ENCODE measurements around the gene CALD1. TPM values are rescaled to one million over a fixed set of nuclear protein-coding genes. Genes with fewer than 3 reads are reported as not detected.
A peak's percentile ranks its signal among the peaks of the same experiment; 100 is the strongest.

Gene CALD1
- total RNA-seq, 1 experiment from 2014 or later: 53.1 TPM

- no peaks in the 10 kb centered on the region for H3K36me3 ChIP-seq
- DNase-seq: no peak
Observed at GRCh38 chr7:134828361-134828760, 48.9 kb downstream of the CALD1 start.

DNA sequence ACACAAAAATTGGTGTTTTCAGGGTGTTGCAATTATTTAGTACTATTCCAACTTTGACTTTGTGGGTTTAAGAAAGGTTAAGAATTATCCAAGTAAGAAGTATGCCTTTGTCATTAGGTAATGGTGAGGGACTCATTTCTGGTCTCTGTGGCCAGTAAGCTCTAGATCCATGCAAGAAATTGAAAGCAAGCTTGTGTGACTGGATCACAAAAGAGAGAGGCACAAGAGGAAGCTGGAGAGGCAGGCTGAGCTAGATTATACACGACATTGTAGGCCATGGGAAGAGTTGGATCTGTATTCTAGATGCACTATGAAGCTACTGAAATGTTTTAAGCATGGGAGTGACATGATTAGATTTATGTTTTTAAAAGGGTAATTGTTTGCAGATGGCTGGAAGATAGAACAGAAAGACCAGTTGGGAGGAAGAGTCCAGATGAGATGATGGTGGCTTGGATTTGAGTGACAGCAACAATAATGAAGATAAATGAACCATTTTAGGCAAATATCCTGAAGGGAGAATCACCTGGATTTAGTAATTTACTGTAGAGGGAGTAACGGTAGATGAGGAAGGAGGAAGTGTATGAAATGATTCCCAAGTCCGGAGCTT is 50.0 kb downstream of the CALD1 start:
- no peak for DNase-seq
- Histone ChIP-seq H3K9me3 (no peaks in the 10 kb centered on the region), H3K4me3 (no peak overlapping the region), H3K36me3 (no peaks in the 10 kb centered on the region), H3K27me3 (no peaks in the 10 kb centered on the region)

More at GRCh38 chr7:134828361-134828760, 48.9 kb downstream of the CALD1 start:
- Histone ChIP-seq H3K9me3 (no peaks in the 10 kb centered on the region), H3K27me3 (no peaks in the 10 kb centered on the region), H3K4me3 (no peak overlapping the region)

DNA sequence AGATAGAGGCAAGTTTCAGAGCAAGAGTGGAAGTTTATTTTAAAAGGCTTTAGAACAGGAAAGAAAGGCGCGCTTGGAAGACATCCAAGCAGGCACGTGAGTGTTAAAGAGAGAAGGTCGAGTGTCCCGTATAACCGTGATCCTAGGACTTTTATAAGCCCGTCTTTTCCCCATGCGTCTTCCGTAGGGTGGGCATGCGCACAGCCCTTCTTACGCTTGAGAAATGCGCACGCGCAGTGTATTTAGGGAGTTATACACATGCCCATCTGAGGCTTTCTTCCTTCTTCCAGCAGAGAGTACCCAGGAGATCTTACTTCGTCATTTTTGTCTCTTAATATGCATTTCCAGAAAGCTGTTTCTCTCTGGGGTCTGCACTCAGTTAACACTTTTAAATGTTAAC is 52.4 kb downstream of the CALD1 start:
- DNase-seq: no peak
- no peaks in the 10 kb centered on the region for H3K9me3 ChIP-seq
- no peak overlapping the region for H3K4me3 ChIP-seq
- H3K27me3 ChIP-seq: no peaks in the 10 kb centered on the region
- peaks cover 2% of the 10 kb centered on the region; the same call in 1 of the 2 replicates for H3K36me3 ChIP-seq

DNA sequence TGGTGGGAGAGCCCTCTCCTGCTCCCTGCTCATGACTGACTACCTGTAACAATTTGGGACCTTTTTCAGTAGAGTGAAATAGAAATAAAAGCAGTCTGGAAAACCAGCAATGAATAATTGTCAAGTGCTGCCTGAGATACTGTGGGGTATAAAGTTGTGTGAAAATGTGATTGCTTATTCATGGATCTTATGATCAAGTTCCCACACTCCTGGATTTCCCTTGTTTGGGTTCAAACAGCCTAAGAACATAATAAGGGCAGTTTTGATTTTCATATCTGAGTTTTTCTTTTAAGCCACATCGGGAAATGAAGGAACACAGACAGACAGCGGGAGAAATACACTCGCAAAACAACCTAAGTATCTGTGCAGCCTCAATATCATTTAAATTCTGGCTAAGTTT is 52.9 kb downstream of the CALD1 start:
- Histone ChIP-seq H3K4me3 (no peak overlapping the region), H3K9me3 (no peaks in the 10 kb centered on the region), H3K36me3 (peaks cover 2% of the 10 kb centered on the region; the same call in 1 of the 2 replicates), H3K27me3 (no peaks in the 10 kb centered on the region)
- DNase-seq: no peak

DNA sequence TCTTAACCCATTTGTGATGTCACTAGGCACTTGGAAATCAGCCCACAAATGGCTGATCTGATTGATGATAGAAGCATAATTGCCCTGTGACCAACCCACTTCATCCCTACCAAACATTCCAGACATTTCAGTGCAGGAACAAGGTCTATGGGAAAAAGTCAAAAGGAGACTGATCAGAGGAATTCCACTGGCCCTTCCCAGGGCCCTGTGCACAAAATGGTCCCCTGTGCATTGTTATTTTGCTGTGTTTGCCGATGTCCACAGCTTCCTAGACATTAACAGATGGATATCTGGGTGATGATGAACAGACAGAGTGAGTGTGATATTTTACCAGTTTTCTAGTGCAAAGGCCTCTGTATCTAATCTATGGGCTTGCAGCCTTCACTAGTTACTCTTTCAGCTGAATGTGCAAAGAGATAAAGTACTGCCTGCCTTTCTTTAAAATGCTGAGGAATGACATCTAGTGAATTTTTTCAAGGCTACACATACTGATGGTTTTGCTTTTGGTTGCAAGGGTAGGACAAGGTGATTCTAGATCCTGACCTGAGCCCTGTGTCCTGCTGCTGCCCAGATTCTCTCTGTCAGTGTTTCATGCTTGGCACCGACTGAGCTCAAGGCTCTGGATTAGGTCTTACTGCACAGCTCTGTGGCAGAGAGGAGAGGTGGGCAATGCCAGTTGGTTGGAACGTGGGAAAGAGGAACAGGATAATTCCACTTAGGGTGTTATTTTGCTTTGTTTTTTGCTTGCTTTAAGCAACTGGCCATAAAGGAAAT is 55.4 kb downstream of the CALD1 start:
- Histone ChIP-seq H3K4me3 (no peak overlapping the region), H3K36me3 (peaks cover 2% of the 10 kb centered on the region; the same call in 1 of the 2 replicates), H3K27me3 (no peaks in the 10 kb centered on the region), H3K9me3 (no peaks in the 10 kb centered on the region)
- no peak for DNase-seq

GRCh38 chr7:134835463-134835823 is 56.0 kb downstream of the CALD1 start:
- Histone ChIP-seq H3K4me3 (no peak overlapping the region), H3K27me3 (no peaks in the 10 kb centered on the region), H3K36me3 (peaks cover 2% of the 10 kb centered on the region; the same call in 1 of the 2 replicates), H3K9me3 (no peaks in the 10 kb centered on the region)
- no peak for DNase-seq

DNA sequence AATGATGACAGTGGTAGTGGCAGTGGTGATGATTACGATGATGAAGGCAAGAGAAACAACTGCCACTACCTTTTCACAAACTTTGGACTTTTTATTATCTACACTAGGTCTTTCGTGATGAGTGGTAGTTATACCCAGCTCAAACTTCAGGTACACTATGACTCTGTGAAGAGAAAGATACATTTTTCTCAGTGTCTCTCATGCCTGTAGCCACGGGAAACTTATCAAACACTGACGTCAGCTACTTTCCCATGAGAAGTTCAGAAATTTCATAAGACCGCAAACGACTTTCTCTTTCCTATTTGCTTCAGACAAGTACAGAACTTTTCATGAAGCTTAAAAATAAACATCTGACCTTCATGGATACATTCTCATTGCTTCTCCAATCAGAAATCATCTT is 57.0 kb downstream of the CALD1 start:
- Histone ChIP-seq H3K9me3 (no peaks in the 10 kb centered on the region), H3K4me3 (no peak overlapping the region), H3K36me3 (peaks cover 2% of the 10 kb centered on the region; the same call in 1 of the 2 replicates), H3K27me3 (no peaks in the 10 kb centered on the region)
- DNase-seq: no peak

GRCh38 chr7:134839298-134839697 is 59.9 kb downstream of the CALD1 start:
- Histone ChIP-seq H3K9me3 (no peaks in the 10 kb centered on the region), H3K36me3 (peaks cover 2% of the 10 kb centered on the region; the same call in 1 of the 2 replicates), H3K4me3 (no peak overlapping the region), H3K27me3 (no peaks in the 10 kb centered on the region)
- no peak for DNase-seq

GRCh38 chr7:134842062-134842461 is 62.6 kb downstream of the CALD1 start:
- Histone ChIP-seq H3K36me3 (peaks cover 3% of the 10 kb centered on the region; the same call in 1 of the 2 replicates), H3K9me3 (no peaks in the 10 kb centered on the region)
- DNase-seq: no peak

DNA sequence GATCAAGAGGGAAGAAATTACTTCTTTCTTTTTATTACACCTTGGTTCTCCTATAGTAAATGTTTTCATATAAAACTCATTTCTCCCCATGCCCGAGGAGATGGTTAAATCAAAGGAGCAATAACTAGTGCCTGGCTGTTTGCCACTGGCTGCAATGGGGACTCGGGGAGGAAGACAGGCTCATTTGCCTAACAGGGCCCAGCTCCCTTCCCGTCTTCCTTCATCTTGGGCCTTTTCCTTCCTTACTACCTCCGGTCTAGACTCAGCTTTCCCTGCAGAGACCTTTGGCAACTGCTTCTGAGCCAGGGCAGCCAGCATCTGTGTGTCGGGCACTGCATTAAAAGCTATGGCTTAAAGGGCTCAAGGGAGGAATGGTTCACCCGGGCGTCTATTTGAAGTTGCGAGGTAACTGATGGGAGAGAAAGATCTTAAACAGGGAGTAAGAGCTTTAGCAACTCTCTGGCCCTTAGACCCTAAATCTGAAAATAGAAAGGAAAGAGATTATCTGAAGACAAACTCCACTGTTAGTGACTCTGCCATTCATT is 63.5 kb downstream of the CALD1 start:
- no peak overlapping the region for H3K4me3 ChIP-seq
- H3K27me3 ChIP-seq: no peaks in the 10 kb centered on the region
- H3K36me3 ChIP-seq: peaks cover 3% of the 10 kb centered on the region; the same call in 1 of the 2 replicates
- no peaks in the 10 kb centered on the region for H3K9me3 ChIP-seq
- no peak for DNase-seq

More at GRCh38 chr7:134842062-134842461, 62.6 kb downstream of the CALD1 start:
- no peak overlapping the region for H3K4me3 ChIP-seq
- no peaks in the 10 kb centered on the region for H3K27me3 ChIP-seq

DNA sequence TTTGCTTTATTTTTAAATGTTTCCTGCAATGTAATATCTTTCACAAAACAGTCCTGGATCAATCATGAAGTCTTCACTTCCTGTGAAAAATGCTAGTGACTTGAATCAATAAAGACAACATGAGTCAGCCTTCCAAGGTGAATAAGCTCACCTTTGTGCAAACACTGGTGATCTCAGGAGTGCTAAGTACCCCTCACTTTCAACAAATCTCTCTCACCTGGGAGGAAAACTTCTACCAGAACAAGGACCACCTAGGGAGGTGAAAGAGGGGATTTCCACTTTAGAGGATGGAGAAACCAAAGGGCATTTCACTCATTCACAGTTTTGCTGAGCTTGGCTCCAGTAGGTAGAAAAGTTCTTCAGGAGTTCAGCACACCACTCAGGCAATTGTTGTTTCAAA is 64.8 kb downstream of the CALD1 start:
- Histone ChIP-seq H3K4me3 (no peak overlapping the region), H3K27me3 (no peaks in the 10 kb centered on the region), H3K36me3 (peaks cover 3% of the 10 kb centered on the region; the same call in 1 of the 2 replicates), H3K9me3 (no peaks in the 10 kb centered on the region)
- no peak for DNase-seq

DNA sequence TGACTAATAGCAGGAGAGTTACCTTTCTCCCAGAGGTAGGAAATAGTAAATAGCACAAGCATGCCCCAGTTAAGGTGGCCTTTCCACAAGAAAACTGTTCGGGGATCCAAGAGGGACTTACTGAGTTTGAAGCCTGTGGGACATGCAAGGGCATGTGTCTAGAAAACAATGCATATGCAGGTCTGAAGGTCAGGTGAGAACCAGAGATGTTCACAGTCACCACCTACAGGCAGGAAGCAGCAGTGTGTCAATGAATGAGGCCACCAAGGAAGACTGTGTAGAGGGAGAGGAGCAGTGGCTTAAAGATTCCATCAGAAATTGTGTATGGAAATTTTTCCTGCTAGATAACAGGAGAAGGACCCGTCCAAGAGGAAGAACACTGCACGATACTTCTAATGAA is 66.0 kb downstream of the CALD1 start:
- no peak for DNase-seq
- Histone ChIP-seq H3K9me3 (no peaks in the 10 kb centered on the region), H3K36me3 (peaks cover 3% of the 10 kb centered on the region; the same call in 1 of the 2 replicates), H3K4me3 (no peak overlapping the region), H3K27me3 (no peaks in the 10 kb centered on the region)

DNA sequence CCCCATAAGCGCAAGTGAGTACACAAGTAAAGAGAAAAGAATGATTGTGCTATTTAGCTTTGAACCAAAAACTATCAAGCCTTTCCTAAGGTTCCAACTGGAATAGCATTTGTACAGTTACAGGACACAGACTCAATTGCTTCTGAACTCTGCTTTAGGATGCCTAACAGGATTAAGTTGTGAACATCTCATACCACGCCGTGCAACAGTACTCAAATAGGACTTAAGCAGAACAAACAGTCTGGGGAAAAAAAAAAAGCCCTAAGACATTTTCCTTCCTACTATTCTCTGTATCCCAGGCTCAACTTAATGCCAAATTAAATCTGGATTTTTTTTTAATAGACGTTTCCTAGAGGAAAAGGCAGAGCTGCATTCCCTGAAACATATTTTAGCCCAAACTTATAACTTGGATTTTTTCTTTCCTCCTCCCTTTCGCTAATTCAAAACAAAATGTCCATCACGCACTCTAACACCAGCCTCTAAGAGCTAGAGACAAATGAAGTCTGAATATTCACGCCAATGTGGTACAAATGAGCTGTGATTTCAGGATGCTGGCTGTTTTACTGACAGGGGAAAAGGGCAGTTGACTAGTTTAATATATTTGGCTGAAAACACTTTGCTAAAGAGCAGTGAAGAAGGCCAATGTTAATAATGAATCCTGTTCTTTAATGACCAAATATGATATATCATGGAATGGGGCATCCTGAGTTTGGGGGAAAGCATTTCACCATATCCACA is 68.6 kb downstream of the CALD1 start:
- Histone ChIP-seq H3K4me3 (no peak overlapping the region), H3K9me3 (no peaks in the 10 kb centered on the region), H3K36me3 (peaks cover 3% of the 10 kb centered on the region; the same call in 1 of the 2 replicates), H3K27me3 (no peaks in the 10 kb centered on the region)
- DNase-seq: no peak

GRCh38 chr7:134850066-134850465 is 70.6 kb downstream of the CALD1 start:
- no peak for DNase-seq
- H3K36me3 ChIP-seq: 0 out of 2 replicates have a peak, but pooled peaks cover 2% of the 10 kb centered on the region
- no peaks in the 10 kb centered on the region for H3K9me3 ChIP-seq

DNA sequence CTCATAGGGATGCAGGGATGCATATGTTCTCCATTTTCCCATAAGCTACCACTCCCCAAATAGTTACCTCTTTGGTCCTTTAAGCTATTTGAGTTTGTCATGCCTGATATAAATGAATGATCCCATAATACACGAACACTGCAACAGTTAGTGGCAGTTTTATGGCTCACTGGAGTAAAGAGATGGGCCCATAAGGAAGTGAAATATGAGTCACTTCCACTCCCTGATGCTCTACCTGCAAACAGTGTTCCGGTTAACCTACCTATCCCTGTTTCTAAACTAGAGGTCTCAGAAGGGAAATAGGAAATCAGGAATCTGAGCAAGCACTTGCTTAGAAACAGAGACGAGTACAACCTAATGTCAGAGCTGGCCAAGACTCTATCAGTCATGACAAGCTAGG is 71.7 kb downstream of the CALD1 start:
- no peak for DNase-seq
- H3K4me3 ChIP-seq: no peak overlapping the region
- H3K36me3 ChIP-seq: 0 out of 2 replicates have a peak, but pooled peaks cover 2% of the 10 kb centered on the region
- H3K27me3 ChIP-seq: no peaks in the 10 kb centered on the region
- H3K9me3 ChIP-seq: no peaks in the 10 kb centered on the region

More at GRCh38 chr7:134850066-134850465, 70.6 kb downstream of the CALD1 start:
- no peak overlapping the region for H3K4me3 ChIP-seq
- no peaks in the 10 kb centered on the region for H3K27me3 ChIP-seq

- no peak for DNase-seq
Observed at GRCh38 chr7:134852625-134853024, 73.2 kb downstream of the CALD1 start.

GRCh38 chr7:134854816-134855215 is 75.4 kb downstream of the CALD1 start:
- Histone ChIP-seq H3K9me3 (no peaks in the 10 kb centered on the region), H3K27me3 (no peaks in the 10 kb centered on the region), H3K4me3 (no peak overlapping the region), H3K36me3 (0 out of 2 replicates have a peak, but pooled peaks cover 2% of the 10 kb centered on the region)
- DNase-seq: peak; percentile 18

More at GRCh38 chr7:134852625-134853024, 73.2 kb downstream of the CALD1 start:
- Histone ChIP-seq H3K36me3 (0 out of 2 replicates have a peak, but pooled peaks cover 2% of the 10 kb centered on the region), H3K9me3 (no peaks in the 10 kb centered on the region), H3K27me3 (no peaks in the 10 kb centered on the region), H3K4me3 (no peak overlapping the region)

Measured in MG63 (cell line).